ENCODE data around the gene PIK3AP1. TPM values are rescaled to one million over a fixed set of nuclear protein-coding genes. Genes with fewer than 3 reads are reported as not detected.

The PIK3AP1 gene
- polyA plus RNA-seq, 1 of the 3 experiments (the other 2 are of a cell fraction), result 0.07 TPM

GRCh38 chr10:96613576-96613975, 106.7 kb downstream of the PIK3AP1 start:
- CTCF ChIA-PET, result no interaction called here

GRCh38 chr10:96612055-96612830, 108.1 kb downstream of the PIK3AP1 start:
- WGBS (ENCODE audit: low lambda C conversion rate), result 82% methylated on average over 8 of the region's 8 CpGs
- ChIA-PET POLR2A (no interaction called here), CTCF (no interaction called here)
- H3K36me3 ChIP-seq (replicated peaks in 1 of 2; ENCODE audit: control insufficient read depth in 1 of 2, insufficient read depth in 2 of 2, low read length in 1 of 2), result no peaks in the 10 kb centered on the region
- peaks cover 6 to 8% of the 10 kb centered on the region in 2 experiments; a peak in 1 of 4 replicates for H3K4me1 ChIP-seq (ENCODE audit: control insufficient read depth in 1 of 2, insufficient read depth in 2 of 2, low read depth in 1 of 2, low read length in 1 of 2)
- H3K9me3 ChIP-seq, result no peaks in the 10 kb centered on the region
- no peak overlapping the region for H3K4me3 ChIP-seq (ENCODE audit: low read depth in 2 of 2, low read length in 1 of 2)
- no peaks in the 10 kb centered on the region for H3K9me2 ChIP-seq
- no peak overlapping the region for H2AFZ ChIP-seq (ENCODE audit: low read depth)
- no peaks in the 10 kb centered on the region for H3K79me2 ChIP-seq (ENCODE audit: insufficient read depth)
- no peaks in the 10 kb centered on the region for H3F3A ChIP-seq (replicated peaks; ENCODE audit: insufficient read depth)
- no peak overlapping the region for H3K4me2 ChIP-seq
- DNase-seq, result no peak
- H4K20me1 ChIP-seq (ENCODE audit: insufficient read depth), result no peaks in the 10 kb centered on the region
- H3K9ac ChIP-seq, result no peak overlapping the region
- no peak overlapping the region for H3K27ac ChIP-seq (ENCODE audit: low read depth in 2 of 2, low read length in 1 of 2)
- H3K27me3 ChIP-seq (ENCODE audit: insufficient read depth), result no peaks in the 10 kb centered on the region
- no peak for TF ChIP-seq SIN3A (IDR thresholded peaks at IDR 0.05; ENCODE audit: borderline replicate concordance, low read depth, low read length)
- TF ChIP-seq TCF12 (IDR thresholded peaks at IDR 0.05), result no peak
- TF ChIP-seq NRF1 (IDR thresholded peaks at IDR 0.05; ENCODE audit: low read depth, low read length), result no peak
- no peak for TF ChIP-seq EZH2phosphoT487 (IDR thresholded peaks at IDR 0.05; ENCODE audit: borderline replicate concordance, low read depth)
- no peak for TF ChIP-seq CTCF (IDR thresholded peaks at IDR 0.05)
- TF ChIP-seq SMC3 (IDR thresholded peaks at IDR 0.05; ENCODE audit: low read depth, low read length), result no peak
- TF ChIP-seq RCOR1 (IDR thresholded peaks at IDR 0.05; ENCODE audit: low read length), result no peak
- no peak for TF ChIP-seq RFX5 (IDR thresholded peaks at IDR 0.05; ENCODE audit: low read length)
- TF ChIP-seq ELF1 (IDR thresholded peaks at IDR 0.05), result no peak
- no peak for TF ChIP-seq FOXJ3 (CRISPR knock-in tag; IDR thresholded peaks at IDR 0.05)
- TF ChIP-seq FOXM1 (IDR thresholded peaks at IDR 0.05; ENCODE audit: low read depth), result no peak
- no peak for TF ChIP-seq USF2 (IDR thresholded peaks at IDR 0.05; ENCODE audit: borderline replicate concordance, low read depth, low read length)
- TF ChIP-seq ZBTB33 (IDR thresholded peaks at IDR 0.05; ENCODE audit: borderline replicate concordance, low read depth), result no peak
- no peak for TF ChIP-seq NFIC (IDR thresholded peaks at IDR 0.05; ENCODE audit: borderline replicate concordance)
- no peak for TF ChIP-seq RXRA (IDR thresholded peaks at IDR 0.05; ENCODE audit: borderline replicate concordance, low read depth)
- no peak for TF ChIP-seq RAD21 (IDR thresholded peaks at IDR 0.05; ENCODE audit: low read length)
- no peak for TF ChIP-seq YY1 (IDR thresholded peaks at IDR 0.05; ENCODE audit: low read depth)
- TF ChIP-seq IRF3 (IDR thresholded peaks at IDR 0.05; ENCODE audit: low read depth, low read length), result no peak

More at GRCh38 chr10:96613576-96613975, 106.7 kb downstream of the PIK3AP1 start:
- no peak overlapping the region for H3K4me3 ChIP-seq (ENCODE audit: low read depth in 2 of 2, low read length in 1 of 2)
- no peaks in the 10 kb centered on the region for H3K79me2 ChIP-seq (ENCODE audit: insufficient read depth)
- TF ChIP-seq ELF1 (IDR thresholded peaks at IDR 0.05) (no peak), IRF3 (IDR thresholded peaks at IDR 0.05; ENCODE audit: low read depth, low read length) (no peak)
- H2AFZ ChIP-seq (ENCODE audit: low read depth), result no peak overlapping the region
- H3K4me1 ChIP-seq (ENCODE audit: control insufficient read depth in 1 of 2, insufficient read depth in 2 of 2, low read depth in 1 of 2, low read length in 1 of 2), result peaks cover 6 to 8% of the 10 kb centered on the region in 2 experiments; a peak in 1 of 4 replicates
- POLR2A ChIA-PET, result no interaction called here
- no peak overlapping the region for H3K4me2 ChIP-seq
- no peaks in the 10 kb centered on the region for H3K36me3 ChIP-seq (replicated peaks in 1 of 2; ENCODE audit: control insufficient read depth in 1 of 2, insufficient read depth in 2 of 2, low read length in 1 of 2)
- H3K9ac ChIP-seq, result no peak overlapping the region
- no peaks in the 10 kb centered on the region for H3K27me3 ChIP-seq (ENCODE audit: insufficient read depth)
- no peaks in the 10 kb centered on the region for H4K20me1 ChIP-seq (ENCODE audit: insufficient read depth)
- no peaks in the 10 kb centered on the region for H3K9me3 ChIP-seq
- 93% methylated on average over 3 of the region's 3 CpGs for WGBS (ENCODE audit: low lambda C conversion rate)
- no peak for DNase-seq
- no peak overlapping the region for H3K27ac ChIP-seq (ENCODE audit: low read depth in 2 of 2, low read length in 1 of 2)
- H3F3A ChIP-seq (replicated peaks; ENCODE audit: insufficient read depth), result no peaks in the 10 kb centered on the region
- H3K9me2 ChIP-seq, result no peaks in the 10 kb centered on the region
